ENCODE results near the gene TRIM2.

TRIM2 gene

DNA sequence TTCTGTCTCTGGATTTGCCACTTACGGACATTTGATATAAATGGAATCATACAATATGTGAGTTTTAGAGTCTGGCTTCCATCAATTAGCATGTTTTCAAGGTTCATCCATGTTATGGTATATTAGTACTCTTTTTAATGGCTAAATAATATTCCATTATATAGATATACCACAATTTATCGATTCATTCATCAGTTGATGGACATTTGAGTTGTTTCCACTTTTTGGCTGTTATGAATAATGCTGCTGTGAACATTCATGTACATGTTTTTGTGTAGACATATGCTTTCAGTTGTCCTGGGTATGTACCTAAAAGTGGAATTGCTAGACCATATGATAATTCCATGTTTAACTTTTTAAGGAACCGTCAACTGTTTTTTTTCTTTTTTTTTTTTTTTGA is 79.0 kb downstream of the TRIM2 start:
- DNase-seq: no peak

DNA sequence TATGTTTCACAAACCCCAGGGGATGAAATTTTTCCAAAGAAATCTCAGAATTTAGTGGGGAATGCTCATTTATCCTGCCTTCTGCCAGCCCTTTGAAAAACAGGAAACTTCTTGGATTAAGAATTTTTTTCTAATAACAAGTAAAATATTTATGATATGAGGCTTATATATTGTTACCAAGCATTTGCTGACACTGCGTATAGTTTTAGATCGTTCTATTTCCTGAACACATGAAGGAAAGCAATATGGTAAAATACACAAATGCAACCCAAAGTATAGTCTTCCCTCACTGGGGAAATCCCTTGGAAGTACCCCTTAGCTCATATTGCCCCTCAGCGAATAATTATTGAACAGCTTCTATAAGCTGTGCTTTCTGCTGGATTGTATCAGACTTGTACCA is 85.9 kb downstream of the TRIM2 start:
- no peak for DNase-seq

DNA sequence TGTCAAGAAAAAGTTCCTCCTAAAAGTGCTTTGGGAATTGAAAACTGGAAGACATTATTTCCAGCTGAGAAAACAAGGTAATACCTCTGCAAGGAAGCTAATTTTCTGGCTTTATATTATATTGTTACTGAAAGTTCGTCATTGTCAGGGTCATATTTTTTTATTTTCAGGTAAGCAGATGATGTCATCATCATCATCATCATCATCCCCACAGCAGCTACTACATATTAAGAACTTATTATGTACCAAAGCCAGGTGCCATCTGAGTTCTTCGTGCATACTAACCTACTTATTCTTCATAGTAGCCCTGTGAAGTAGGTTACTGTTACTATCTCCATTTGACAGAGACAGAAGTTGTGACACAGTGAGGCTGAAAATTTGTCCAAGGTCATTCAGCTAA is 87.3 kb downstream of the TRIM2 start:
- DNase-seq: no peak

DNA sequence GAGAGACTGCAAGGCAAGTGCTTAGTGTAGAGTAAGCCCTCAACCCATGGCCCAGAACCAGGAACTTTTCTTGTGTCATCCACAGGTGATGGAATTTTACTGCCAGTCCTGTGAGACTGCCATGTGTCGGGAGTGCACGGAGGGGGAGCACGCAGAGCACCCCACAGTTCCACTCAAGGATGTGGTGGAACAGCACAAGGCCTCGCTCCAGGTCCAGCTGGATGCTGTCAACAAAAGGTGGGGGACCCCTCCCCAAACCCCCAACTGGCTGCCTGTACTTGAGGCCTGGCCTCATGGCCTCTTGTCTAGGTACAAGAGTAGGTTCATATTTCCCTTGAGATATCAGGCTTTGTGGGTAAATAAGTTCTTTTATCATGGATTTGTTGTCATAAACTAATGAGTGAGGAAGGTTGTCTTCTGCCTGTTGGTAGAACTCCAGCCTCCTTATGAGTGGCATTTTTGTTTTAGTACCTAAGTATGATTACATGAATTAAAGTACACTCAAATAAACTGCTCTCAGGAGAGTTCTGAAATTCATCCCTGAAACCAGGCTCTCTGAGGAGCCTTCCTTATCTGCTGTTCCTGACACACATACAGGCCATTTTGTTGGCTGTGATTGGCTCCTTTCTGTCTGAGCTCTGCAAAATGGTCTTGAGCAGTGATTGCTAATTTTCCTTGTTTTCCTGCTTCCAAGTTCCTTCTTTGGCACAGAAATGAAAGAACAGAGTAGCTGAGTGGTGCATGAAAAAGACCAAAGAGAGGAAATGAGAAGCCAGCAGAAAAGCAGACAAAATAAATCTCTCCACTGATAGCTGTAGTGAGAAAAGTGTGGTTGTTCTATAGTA is 88.9 kb downstream of the TRIM2 start:
- no peak for DNase-seq

DNA sequence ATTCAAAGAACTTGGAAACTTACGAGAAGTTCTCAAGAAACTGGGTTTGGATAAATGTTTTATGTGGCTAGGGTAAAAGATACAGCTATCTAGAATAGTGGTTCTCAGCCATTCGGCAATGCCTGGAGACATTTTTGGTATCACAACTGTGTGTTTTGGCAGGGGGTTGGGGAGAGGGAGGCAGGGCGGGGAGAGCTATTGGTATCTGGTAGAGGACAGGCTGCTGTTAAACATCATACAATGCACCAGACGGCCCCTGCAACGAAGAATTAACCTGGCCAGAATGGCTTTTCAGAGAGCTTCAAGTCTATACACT is 89.5 kb downstream of the TRIM2 start:
- DNase-seq: no peak

DNA sequence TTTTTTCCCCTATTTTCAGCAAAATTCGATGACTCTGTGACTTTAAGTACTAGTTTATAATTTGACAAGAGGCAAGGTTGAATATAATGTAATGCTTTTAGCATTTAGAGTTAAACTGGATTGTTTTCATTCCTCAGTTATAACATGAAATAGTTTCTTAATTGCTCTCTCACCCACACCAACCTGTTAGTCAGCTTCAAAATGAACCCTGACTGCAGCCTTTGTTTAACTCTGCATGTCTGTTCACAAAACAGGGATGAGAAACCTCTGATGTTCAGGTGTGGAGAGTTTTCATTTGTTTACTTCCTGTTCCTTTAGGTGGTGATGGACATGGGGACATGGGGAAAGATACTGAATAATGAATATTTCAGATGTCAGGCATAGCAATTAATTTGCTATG is 90.4 kb downstream of the TRIM2 start:
- no peak for DNase-seq

DNA sequence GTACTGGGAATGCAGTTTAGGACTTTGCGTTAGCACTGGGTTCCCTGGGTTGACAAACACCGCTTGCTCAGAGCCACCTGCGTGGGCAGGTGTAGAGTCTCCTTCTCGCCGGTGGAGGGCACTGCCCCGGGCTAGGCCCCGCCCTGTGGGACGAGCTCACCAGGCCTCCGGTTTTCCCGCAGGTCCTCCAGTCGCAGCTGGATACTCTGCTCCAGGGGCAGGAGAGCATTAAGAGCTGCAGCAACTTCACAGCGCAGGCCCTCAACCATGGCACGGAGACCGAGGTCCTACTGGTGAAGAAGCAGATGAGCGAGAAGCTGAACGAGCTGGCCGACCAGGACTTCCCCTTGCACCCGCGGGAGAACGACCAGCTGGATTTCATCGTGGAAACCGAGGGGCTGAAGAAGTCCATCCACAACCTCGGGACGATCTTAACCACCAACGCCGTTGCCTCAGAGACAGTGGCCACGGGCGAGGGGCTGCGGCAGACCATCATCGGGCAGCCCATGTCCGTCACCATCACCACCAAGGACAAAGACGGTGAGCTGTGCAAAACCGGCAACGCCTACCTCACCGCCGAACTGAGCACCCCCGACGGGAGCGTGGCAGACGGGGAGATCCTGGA is 91.0 kb downstream of the TRIM2 start:
- no peak for DNase-seq

DNA sequence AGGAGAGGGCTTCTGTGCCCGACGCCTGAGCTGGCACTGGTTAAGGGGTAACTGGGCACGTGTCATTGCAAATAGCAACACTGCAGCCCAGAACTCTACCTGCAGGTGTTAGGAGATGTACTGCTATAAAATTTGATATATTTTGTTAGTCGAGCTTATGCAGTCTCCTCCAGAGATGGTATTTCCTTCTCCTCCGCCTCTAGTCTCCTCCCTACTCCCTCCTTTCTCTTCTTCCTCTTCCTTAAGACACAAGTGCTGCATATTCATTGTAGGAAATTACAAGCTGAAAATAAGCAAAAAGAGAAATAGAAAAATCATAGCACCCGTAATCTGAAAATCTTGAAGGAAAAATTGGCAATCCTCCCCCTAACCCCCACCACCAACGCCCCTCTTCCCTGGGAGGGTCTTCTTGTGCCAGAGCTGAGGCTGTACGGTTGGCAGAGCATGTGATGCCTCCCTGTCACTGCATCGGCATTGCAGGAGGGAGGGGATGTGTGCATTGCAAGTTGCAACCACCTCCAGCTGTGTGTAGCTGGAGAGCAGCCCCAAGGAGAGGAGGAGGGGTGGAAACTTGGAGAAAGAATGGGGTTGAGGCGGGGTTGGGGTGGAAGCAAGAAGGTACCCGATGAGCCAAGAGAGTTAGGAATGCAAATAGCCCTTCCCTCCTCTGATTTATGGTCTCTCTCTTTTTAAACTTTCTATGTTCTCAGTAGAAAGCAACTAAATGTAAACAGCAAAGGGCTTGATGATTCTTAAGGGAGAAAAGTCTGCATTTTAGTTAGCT is 92.0 kb downstream of the TRIM2 start:
- DNase-seq: no peak

DNA sequence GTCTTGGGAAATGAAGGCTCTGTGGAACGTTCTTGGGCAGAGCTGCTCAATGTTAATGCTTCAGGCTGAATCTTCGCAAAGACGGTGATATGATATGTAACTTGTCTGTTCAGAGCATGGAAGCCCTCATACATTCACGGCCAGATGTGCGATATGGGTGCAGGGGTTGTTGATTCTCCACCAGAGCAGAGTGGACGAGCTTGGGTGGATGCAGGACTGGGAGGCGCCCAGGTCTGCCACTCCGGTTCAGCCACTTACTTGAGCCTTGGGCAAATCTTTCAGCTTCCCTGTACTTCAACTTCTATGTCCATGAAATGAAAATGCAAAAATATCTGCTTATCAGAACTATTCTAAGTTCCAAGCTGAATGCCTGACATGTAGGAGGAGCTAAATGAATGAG is 92.9 kb downstream of the TRIM2 start:
- DNase-seq: no peak

DNA sequence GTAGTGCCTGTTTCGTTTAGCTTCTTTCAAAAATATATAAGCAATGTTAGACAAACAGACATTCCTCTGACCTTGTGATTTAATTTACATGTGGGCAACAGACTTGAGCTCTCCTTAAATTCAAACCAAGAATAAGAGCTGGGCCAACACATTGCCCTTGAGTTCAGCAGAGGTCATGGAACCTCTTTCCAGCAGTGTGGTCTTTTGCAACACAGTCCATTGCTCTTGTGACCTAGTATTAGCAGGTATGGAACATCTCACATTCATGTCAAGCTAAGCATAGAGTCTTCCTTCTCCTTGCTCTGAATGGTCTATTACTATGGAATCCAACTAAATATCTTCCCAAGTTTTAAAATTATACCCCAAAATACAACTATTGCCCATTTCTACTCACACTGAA is 106.5 kb downstream of the TRIM2 start:
- DNase-seq: no peak

DNA sequence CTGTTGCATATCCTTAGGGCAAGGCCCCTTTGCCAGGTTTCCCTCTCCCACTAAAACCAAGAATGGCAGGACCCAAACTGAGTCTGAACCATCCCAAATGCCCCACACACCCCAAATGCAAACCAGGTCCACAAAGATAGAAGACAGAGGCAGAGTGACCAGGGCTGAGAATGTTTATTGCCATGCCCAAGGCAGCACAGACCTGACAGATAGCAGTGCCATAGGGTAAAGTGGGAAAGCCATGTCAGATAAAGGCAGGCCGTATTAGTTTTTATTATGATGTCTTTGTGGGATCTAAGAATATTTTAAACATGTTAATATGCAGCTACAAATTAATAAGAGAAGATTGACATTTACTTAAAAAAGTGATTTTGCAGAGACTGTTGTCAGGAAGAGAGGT is 110.7 kb downstream of the TRIM2 start:
- no peak for DNase-seq

DNA sequence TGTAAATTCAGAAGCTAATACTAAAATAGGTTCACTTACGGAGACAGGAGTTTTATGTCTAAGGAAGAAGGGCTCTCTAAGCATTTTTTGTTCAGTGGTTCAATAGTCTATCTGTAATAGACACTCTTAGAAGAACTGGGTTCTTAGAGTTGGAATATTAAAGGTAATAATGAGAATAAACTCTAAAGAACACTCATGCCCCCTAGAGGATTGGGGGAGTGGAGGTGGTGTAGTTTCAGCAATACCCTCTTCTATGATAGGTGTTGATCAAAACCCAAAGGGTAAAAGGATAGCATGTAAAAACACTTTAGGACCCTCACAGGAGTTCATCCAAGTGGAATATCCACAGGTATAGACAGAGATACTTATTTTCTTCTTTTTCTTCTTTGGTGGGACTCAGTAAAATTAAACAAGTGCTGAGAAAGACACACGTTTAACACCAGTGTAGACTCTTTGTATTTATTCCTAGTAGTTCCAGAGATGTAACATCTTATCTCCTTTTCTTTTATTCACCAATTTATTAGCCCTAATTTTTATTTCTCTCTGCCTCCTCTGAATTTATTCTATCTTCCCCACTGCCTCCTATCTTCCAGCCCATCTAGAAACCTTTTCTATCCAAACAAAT is 114.6 kb downstream of the TRIM2 start:
- peak; percentile 9 for DNase-seq

DNA sequence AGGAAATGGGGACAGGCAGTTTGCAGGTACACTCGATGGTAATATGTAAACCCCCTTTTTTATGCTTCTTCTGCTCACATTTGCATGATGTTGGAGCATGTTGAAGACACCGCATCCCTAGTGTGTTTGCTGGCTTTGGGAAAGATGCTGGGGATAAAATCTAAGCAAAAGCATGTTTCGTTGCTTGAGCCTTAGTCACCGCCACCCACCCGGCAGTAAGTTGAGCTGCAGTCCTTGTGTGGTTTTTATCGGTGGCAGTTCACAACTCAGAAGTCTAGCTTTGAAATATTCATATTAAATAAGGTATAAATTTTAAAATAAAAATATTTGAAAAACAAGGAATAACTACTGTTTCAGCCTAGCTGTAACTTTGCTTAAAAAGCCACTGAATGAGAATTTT is 118.5 kb downstream of the TRIM2 start:
- DNase-seq: no peak

DNA sequence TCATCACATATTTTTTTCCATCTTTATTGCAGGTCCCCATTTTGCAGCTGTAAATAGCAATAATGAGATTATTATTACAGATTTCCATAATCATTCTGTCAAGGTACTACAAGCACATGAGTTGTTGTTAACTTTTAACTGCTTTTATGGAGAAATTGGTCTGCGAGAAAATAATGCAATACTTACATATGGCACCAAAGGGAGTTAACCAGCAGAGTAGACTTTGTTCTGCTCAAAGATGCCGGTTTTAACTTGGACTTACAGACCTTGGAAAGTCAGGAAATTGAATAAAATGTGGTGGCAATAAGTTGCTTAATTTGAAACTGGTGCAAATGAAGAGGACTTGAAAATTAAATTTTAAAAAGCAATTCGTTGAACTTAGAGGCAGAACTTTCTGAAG is 119.8 kb downstream of the TRIM2 start:
- no peak for DNase-seq

DNA sequence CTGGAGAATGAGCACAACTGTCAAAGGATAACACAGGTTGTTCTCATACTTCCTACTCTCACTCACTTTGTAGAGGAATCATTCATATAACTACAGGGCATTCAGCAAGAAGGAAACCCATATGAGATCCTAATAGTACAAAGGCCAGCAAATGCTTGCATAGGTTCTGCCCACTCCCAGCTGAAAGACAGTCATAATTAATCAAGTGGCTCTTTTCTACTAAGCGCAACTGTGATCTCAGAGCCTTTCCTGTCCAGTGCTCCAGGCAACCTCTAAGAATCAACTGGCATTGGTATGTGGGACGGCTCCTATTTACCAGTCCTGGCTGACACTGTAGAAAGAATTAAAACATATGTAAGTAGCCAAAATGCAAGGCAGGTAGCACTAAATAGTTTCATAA is 121.3 kb downstream of the TRIM2 start:
- DNase-seq: no peak

DNA sequence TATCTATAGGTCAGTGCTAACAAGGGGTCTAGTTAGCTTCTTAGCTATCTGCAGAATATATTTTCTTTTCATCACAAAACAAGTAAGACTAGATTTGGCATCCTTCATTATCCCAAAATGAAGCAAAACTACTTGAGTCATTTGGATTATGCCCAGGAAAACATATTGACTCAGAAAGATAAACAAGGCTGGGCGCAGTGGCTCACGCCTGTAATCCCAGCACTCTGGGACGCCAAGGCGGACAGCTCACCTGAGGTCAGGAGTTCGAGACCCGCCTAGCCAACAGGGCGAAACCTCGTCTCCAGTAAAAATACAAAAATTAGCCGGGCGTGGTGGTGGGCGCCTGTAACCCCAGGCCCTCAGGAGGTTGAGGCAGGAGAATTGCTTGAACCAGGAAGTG is 122.3 kb downstream of the TRIM2 start:
- DNase-seq: no peak

DNA sequence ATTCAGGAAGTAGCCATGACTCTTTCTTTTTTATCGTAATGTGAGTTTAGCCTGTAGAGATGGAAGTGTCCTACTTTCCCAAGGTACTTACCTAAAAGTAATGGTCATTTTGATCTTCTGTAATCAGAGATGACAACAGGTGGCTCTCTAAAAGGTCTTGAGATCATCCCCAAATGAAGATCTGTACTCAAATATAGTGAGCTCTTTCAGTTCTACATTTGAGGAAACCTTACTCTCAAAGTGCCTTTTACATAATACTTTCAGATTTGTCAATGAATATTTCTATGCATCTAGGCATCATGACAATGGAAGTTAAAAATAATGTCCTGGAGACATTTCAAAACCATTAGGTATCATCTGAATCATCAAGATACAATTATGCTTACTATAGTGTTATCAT is 123.0 kb downstream of the TRIM2 start:
- DNase-seq: no peak

DNA sequence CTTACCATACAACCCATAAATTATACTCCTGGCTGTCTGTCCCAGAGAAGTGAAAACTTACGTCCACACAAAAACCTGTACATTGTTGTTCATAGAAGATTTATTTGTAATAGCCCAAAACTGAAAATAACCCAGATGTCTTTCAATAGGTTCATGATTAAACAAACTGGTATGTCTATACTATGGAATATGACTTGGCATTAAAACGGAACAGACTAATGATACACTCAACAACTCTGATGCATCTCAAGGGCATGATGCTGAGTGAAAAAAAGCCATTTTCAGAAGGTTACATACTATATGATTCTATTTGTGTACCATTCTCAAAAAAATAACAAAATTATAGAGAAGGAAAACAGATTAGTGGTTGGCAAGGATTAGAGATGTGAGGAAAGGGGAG is 128.7 kb downstream of the TRIM2 start:
- no peak for DNase-seq

DNA sequence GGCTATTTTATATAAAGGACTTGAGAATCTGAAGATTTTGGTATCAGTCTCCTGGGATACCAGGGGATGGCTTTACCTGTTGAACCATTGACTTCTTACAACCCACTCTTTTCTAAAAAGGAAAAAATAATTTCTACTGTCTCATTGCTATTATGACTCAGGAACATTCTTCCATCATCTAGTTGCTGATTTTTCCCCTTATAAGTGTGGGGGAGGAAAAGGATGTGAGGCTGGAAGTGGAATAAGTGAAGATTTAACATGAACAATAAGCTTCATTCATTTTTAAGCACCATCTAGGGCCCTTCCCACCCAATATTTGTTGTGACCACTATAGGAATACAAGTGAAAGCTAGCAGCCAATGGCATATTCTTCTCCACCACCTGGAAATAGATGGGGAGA is 129.6 kb downstream of the TRIM2 start:
- no peak for DNase-seq

DNA sequence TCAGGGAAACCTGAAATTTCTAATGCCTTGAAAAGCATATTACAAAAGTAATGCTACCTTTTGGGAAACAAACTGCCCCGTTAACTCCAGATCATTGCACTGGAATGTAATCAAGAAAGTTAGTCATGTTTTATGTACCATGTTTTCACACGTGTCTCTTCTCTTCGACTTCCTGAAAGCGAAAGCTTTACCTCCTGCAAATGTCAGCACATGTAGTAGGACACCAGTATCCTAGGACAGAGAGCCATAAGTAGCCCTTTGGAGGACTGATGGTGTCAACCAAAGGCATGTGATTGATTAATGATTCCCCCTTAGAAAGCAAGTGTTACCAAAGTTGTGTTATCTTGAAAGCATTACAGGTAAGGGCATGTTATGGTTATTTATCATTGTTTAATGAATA is 131.4 kb downstream of the TRIM2 start:
- DNase-seq: no peak

DNA sequence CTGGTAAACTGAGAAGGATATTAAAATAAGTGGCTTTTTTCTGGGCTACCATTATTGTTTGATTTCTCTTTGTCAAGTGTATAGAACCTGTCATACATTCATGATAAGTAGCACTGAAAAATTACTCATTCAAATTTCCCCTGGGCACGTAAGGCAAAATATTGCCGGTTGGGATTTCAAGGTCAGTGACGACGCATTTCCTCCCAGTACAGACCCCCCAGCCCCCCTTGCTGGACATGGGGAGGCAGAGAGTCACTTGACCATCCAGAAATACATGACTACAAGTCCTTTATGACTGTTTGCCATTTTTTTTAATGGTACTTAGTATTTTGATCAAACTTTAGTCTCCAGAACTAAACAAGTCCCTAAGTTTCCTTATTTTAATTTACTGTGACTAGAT is 133.4 kb downstream of the TRIM2 start:
- DNase-seq: no peak

DNA sequence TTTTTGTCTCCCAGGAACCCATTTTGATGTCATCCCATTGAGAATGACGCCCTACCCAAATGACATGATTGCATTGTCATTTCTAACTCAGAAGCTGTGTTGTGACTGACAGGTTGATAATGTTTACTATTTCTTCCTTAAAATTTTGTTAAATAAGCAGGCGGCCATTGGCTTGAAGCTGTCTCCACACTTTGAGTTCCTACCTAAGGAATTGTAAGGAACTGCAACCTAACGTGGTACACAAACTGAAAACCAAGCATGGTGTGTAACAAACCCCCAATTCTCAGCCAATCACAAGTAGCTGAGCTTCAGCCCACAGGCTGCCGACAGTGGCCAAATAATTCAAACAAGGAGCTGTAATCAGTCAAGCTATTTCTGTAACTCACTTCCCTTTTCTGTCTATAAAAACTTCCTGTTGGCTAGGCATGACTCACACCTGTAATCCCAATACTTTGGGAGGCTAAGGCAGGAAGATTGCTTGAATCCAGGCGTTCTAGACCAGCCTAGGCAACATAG is 137.4 kb downstream of the TRIM2 start:
- DNase-seq: no peak

DNA sequence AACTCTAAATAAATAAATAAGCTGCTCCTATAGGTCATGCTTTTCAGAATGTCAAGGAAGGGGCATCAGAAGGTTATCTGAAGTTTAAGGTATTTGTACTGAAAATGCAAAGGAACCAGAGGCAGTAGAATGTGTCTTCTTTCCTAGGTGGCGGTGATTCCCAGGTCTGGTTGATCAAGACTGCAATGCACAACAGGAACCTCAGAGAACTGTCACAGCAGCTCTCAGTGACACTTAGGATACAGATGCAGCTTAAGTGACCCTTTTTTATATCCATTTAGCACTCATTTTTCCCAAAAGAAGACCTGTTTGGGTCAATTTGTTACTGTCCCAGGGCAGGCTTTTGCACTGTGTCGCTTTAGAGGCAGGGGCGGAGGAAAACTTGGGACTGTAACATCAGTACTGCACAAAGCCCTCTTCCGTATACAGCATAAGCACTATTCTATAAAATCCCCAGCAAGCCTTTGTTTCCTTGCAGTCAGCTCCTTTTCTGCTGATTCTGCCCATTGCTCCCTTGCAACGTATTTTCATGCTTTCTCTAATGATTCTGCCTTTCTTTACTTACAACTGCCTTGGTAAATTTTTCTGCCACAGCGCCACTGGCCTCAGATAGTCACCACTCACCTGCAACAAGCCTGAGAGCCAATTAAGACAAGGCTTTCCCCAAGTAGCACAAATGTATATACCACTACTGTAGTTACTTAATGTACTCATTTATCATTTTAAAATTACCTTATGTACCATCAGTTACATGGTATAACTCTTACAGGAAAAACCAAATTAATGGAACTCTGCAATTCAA is 138.7 kb downstream of the TRIM2 start:
- DNase-seq: no peak

Data from activated naive CD4-positive, alpha-beta T cell treated with Interleukin-2 at 50 U/mL for 16 hours (primary cell).